Activated naive CD8-positive, alpha-beta T cell treated with anti-CD3 and anti-CD28 coated beads, Interleukin-2, amount 10 ng/mL, durations not matched to agents 7 days and 5 days (primary cell): ENCODE measurements around the gene PRMT7. TPM values are rescaled to one million over a fixed set of nuclear protein-coding genes. Genes with fewer than 3 reads are reported as not detected.

Experiments
- ATAC-seq: fragments of 150-1000 bp; cut with Tn5 transposase; one replicate; pipeline ENCODE4 v1.10.0; 2021; ENCODE audit warnings: low read depth, moderate library complexity
- POLR2A ChIA-PET: fragments of 350-600 bp; sonication (Branson Sonifier 250); formaldehyde crosslinking; loops from one replicate; lab custom pipeline; 2021; ENCODE audit warnings: antibody characterized with exemption; lab: Charles Lee
- DNase-seq: peaks from one replicate; pipeline ENCODE4 v3.0.0; 2021
- H3K27ac Mint-ChIP-seq: one replicate; pipeline ENCODE4 v1.8.0; 2022; ENCODE audit warnings: mild to moderate bottlenecking, mixed read lengths
- H3K27me3 Mint-ChIP-seq: one replicate; pipeline ENCODE4 v1.8.0; 2022; ENCODE audit warnings: mild to moderate bottlenecking, moderate library complexity, mixed read lengths
- H3K36me3 Mint-ChIP-seq: one replicate; pipeline ENCODE4 v1.8.0; 2021; ENCODE audit warnings: mild to moderate bottlenecking, mixed read lengths
- H3K4me1 Mint-ChIP-seq: one replicate; pipeline ENCODE4 v1.8.0; 2021; ENCODE audit warnings: mixed read lengths
- H3K4me3 Mint-ChIP-seq: one replicate; pipeline ENCODE4 v1.8.0; 2022; ENCODE audit warnings: mild to moderate bottlenecking, moderate library complexity, mixed read lengths
- H3K9me3 Mint-ChIP-seq: one replicate; pipeline ENCODE4 v1.8.0; 2021; ENCODE audit warnings: mixed read lengths
- total RNA-seq, 2 experiments: library from RNA; stranded (reverse); gene quantifications; one replicate each; pipeline ENCODE4 v1.2.3, GENCODE V29; 2021

PRMT7 gene
- total RNA-seq, 2 experiments from 2014 or later: 85.7 to 87.3 TPM

GRCh38 chr16:68403704-68404103 is 92.9 kb downstream of the PRMT7 start:
- peaks cover 17% of the 10 kb centered on the region for H3K4me1 Mint-ChIP-seq

GRCh38 chr16:68404736-68405345 is 94.0 kb downstream of the PRMT7 start:
- Mint-ChIP-seq H3K36me3 (no peaks in the 10 kb centered on the region), H3K4me3 (no peak overlapping the region), H3K27me3 (peaks cover 17% of the 10 kb centered on the region), H3K4me1 (peaks cover 14% of the 10 kb centered on the region), H3K27ac (no peak overlapping the region), H3K9me3 (no peaks in the 10 kb centered on the region)
- DNase-seq (no peak), ATAC-seq (no peak)
- POLR2A ChIA-PET: no interaction called here

More at GRCh38 chr16:68403704-68404103, 92.9 kb downstream of the PRMT7 start:
- no peak for ATAC-seq
- Mint-ChIP-seq H3K27me3 (peaks cover 17% of the 10 kb centered on the region), H3K27ac (no peak overlapping the region), H3K36me3 (no peaks in the 10 kb centered on the region), H3K4me3 (no peak overlapping the region), H3K9me3 (no peaks in the 10 kb centered on the region)
- POLR2A ChIA-PET: no interaction called here
- no peak for DNase-seq

- Mint-ChIP-seq H3K36me3 (no peaks in the 10 kb centered on the region), H3K4me1 (peaks cover 10% of the 10 kb centered on the region), H3K27me3 (peaks cover 17% of the 10 kb centered on the region), H3K9me3 (no peaks in the 10 kb centered on the region), H3K4me3 (no peak overlapping the region), H3K27ac (no peak overlapping the region)
- POLR2A ChIA-PET: interaction anchor here (0.9 kb wide), 1 partner anchor 28 kb away, joined by 3 read pairs; no protein-coding TSS in a partner anchor
- DNase-seq: no peak
- no peak for ATAC-seq
These were observed 95.8 kb downstream of the PRMT7 start for GRCh38 chr16:68406458-68407152.

Other genes starting within 250 kb of the PRMT7 start
- 100 to 1,000 TPM; 132 to 139 TPM for gene NFATC3, start 225.6 kb upstream of the PRMT7 start, total RNA-seq
- under 1 TPM in 1 of 2 experiments, not detected in 1; 0.86 TPM for gene ESRP2, start 74.9 kb upstream of the PRMT7 start, total RNA-seq
- 10 to 100 TPM; 10.8 to 12.5 TPM for gene PLA2G15, start 65.6 kb upstream of the PRMT7 start, total RNA-seq
- 100 to 1,000 TPM; 110 to 113 TPM for gene SLC7A6, start 46.5 kb upstream of the PRMT7 start, total RNA-seq
- gene SLC7A6OS, start 73 bp upstream of the PRMT7 start, total RNA-seq: 10 to 100 TPM; 38.2 to 44.4 TPM
- gene SMPD3, start 137.5 kb downstream of the PRMT7 start, total RNA-seq: 10 to 100 TPM; 16.0 to 16.9 TPM
- gene ZFP90, start 228.3 kb downstream of the PRMT7 start, total RNA-seq: 10 to 100 TPM; 53.5 to 54.2 TPM